ENCODE results near the gene MANBA. TPM values are rescaled to one million over a fixed set of nuclear protein-coding genes. Genes with fewer than 3 reads are reported as not detected.

The MANBA gene
- total and polyA plus RNA-seq, 2 of the 13 experiments (the other 11 are each of a cell fraction or from before 2014, with no cell fraction given): 11.7 to 33.3 TPM

DNA sequence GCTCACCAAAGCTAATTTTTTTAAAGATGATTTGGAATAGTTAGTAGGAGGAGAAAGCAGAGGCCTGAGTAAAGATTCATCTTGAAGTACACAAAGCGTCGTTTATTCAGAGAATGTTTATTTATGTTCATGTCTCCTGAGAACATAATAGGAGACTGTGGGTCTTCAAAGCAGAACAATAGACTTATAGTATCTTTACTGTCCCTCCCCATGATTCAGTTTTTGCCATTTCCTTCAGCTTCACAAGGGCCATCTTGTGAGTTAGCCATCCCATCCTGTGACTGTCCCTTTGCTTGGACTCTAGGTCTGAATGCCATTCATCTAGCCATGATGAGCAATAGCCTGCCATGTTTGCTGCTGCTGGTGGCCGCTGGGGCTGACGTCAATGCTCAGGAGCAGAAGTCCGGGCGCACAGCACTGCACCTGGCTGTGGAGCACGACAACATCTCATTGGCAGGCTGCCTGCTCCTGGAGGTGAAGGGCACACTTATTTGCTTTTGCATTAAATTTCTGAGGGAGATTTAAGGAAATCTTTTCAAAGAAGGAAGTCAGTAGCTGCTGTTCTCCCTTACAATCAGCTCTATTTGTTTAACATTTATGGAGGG is 153.8 kb downstream of the MANBA start:
- FAIRE-seq (no peak), ATAC-seq (no peak), DNase-seq (ENCODE audit: low spot score) (no peak)
- no TSS peak for BruUV-seq (replicated peaks)
- 89% methylated on average over 4 of the region's 7 CpGs for WGBS (ENCODE audit: low lambda C conversion rate)
- no peak overlapping the region for H3K9ac ChIP-seq (ENCODE audit: insufficient read depth, low read depth, low read length)
- H3K9me3 ChIP-seq (ENCODE audit: low read length): no peaks in the 10 kb centered on the region
- H3K4me2 ChIP-seq (ENCODE audit: low read depth, low read length): no peak overlapping the region
- H3K4me3 ChIP-seq (replicated peaks in 1 of 3; ENCODE audit: insufficient read depth in 1 of 3, low read depth in 2 of 3, low read length in 3 of 3): no peak overlapping the region
- H4K20me1 ChIP-seq (ENCODE audit: insufficient read depth, low read length): no peaks in the 10 kb centered on the region
- intact Hi-C loops (cut with micrococcal nuclease; ENCODE audit: unreplicated experiment) (no loop called here), in situ Hi-C loops (cut with HindIII; ENCODE audit: extremely low pct_ligation_motif_present, low pct_unique_long_range_greater_than_20kb) (no loop called here)
- no peaks in the 10 kb centered on the region for H3K4me1 ChIP-seq (ENCODE audit: insufficient read depth, low read length)
- no peak for TF ChIP-seq ZNF800 (CRISPR knock-in tag; IDR thresholded peaks at IDR 0.05)
- no peak for TF ChIP-seq ZNF644 (CRISPR knock-in tag; IDR thresholded peaks at IDR 0.05; ENCODE audit: low read depth)
- no peak for TF ChIP-seq SKI (IDR thresholded peaks at IDR 0.05; ENCODE audit: partially characterized antibody)
- no peak for TF ChIP-seq GATA4 (IDR thresholded peaks at IDR 0.05; ENCODE audit: borderline replicate concordance, low read depth)
- TF ChIP-seq FLYWCH1 (CRISPR knock-in tag; IDR thresholded peaks at IDR 0.05): no peak
- TF ChIP-seq, protein P1, sequence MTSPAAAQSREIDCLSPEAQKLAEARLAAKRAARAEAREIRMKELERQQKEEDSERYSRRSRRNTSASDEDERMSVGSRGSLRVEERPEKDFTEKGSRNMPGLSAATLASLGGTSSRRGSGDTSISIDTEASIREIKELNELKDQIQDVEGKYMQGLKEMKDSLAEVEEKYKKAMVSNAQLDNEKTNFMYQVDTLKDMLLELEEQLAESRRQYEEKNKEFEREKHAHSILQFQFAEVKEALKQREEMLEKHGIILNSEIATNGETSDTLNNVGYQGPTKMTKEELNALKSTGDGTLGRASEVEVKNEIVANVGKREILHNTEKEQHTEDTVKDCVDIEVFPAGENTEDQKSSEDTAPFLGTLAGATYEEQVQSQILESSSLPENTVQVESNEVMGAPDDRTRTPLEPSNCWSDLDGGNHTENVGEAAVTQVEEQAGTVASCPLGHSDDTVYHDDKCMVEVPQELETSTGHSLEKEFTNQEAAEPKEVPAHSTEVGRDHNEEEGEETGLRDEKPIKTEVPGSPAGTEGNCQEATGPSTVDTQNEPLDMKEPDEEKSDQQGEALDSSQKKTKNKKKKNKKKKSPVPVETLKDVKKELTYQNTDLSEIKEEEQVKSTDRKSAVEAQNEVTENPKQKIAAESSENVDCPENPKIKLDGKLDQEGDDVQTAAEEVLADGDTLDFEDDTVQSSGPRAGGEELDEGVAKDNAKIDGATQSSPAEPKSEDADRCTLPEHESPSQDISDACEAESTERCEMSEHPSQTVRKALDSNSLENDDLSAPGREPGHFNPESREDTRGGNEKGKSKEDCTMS (CRISPR knock-in tag; conservative IDR thresholded peaks at IDR 0.05): no peak
- no peak for TF ChIP-seq ZMAT3 (CRISPR knock-in tag; conservative IDR thresholded peaks at IDR 0.05)
- TF ChIP-seq NFKBIZ (CRISPR knock-in tag; IDR thresholded peaks at IDR 0.05): no peak
- TF ChIP-seq, protein P2, sequence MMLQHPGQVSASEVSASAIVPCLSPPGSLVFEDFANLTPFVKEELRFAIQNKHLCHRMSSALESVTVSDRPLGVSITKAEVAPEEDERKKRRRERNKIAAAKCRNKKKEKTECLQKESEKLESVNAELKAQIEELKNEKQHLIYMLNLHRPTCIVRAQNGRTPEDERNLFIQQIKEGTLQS (CRISPR knock-in tag; IDR thresholded peaks at IDR 0.05): no peak
- TF ChIP-seq, protein P3, sequence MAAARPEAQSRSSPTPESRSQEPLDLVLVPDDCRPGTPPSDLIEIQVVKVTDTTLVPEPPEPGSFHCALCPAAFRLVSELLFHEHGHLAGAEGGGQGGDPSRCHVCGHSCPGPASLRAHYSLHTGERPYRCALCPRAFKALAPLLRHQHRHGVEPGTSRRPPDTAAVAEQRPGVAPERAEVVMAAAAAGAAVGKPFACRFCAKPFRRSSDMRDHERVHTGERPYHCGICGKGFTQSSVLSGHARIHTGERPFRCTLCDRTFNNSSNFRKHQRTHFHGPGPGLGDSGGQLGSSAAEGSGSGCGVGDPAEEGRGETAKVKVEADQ (CRISPR knock-in tag; IDR thresholded peaks at IDR 0.05; ENCODE audit: borderline replicate concordance): no peak
- TF ChIP-seq ZNF749 (CRISPR knock-in tag; IDR thresholded peaks at IDR 0.05; ENCODE audit: borderline replicate concordance): no peak
- peaks cover 21 to 62% of the 10 kb centered on the region in 2 experiments for H3K36me3 ChIP-seq (replicated peaks in 1 of 2; ENCODE audit: control insufficient read depth in 1 of 2, insufficient read depth in 2 of 2, low read length in 2 of 2)
- ChIA-PET CTCF (ENCODE audit: low intra/inter-chr PET ratio, low total read pairs) (no interaction called here), POLR2A (interaction anchor here (0.8 kb wide), 1 partner anchor 14 kb away, joined by 3 read pairs; no protein-coding TSS in a partner anchor)
- no peaks in the 10 kb centered on the region for H3K27me3 ChIP-seq (ENCODE audit: control insufficient read depth in 1 of 2, insufficient read depth in 2 of 2, low read length in 2 of 2)
- H2AFZ ChIP-seq (ENCODE audit: low read length): no peak overlapping the region
- no peak overlapping the region for H3K27ac ChIP-seq (ENCODE audit: extremely low read length, insufficient read depth, low read length)
- no peaks in the 10 kb centered on the region for H3K79me2 ChIP-seq (ENCODE audit: insufficient read depth, low read length)
